ENCODE data around the gene PNMA8B.

DNA sequence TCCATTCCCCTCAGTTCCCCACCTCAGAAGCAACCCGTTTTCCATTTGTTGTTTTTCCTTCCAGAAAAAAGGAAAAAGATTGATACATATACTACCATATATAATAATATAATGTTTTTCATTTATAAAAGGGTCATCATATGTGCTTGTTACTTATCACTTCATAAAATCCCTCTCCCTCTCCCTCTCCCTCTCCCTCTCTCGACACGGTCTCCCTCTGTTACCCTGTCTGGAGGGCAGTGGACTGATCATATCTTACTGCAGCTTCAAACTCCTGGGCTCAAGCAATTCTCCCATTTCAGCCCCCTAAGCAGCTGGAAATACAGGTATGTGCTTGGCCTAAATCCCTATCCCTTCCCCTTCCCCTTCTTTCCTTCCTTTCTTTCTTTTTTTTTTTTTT lies 41.4 kb downstream of the PNMA8B start:
- TF ChIP-seq POLR2A (IDR thresholded peaks at IDR 0.05; ENCODE audit: low read length): no peak
- TF ChIP-seq GATA1 (IDR thresholded peaks at IDR 0.05; ENCODE audit: low read depth, low read length): no peak
